Measurements from ENCODE around the gene DOK7. TPM values are rescaled to one million over a fixed set of nuclear protein-coding genes. Genes with fewer than 3 reads are reported as not detected.
"Not testable (repeated sequence)": the region's sequence is repeated elsewhere in the genome, so short reads cannot be mapped to it uniquely, and the experiment has no call there.

Gene DOK7
- total RNA-seq, 1 donor from 2014 or later: 0.72 TPM

DNA sequence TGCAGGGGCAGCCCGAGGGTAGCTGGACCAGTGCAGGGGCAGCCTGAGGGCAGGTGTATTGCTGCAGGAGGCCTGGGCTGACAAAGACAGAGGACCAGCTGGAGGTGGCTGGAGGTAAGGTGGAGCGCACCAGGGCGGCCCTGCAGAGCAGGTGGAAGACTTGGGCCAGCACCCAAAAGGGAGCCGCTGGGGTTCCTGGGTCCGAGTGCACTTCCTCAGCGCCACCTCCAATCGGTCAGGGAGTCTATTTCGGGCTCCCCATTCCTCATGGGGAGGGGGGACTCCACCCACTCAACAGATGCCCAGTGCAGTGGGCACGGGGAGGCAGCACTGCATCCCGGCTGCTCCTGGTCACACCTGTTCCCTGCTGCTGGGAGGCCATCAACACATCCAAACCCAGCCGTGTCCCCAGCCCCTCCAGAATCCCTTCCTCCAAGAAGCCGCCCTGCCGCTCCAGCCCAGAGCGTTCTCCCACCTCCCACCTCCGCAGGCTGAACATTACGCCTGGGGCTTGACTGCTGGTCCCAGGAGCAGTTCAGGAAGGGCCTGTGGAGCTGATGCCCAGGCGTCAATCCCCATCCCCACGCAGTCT, 67.7 kb downstream of the DOK7 start:
- DNase-seq (ENCODE audit: extremely low spot score, unreplicated experiment): peak; percentile 68
- H3K27ac Mint-ChIP-seq: peak overlapping the region; percentile 43
- H3K27me3 Mint-ChIP-seq: peaks cover 15% of the 10 kb centered on the region
- TF ChIP-seq, protein P1, sequence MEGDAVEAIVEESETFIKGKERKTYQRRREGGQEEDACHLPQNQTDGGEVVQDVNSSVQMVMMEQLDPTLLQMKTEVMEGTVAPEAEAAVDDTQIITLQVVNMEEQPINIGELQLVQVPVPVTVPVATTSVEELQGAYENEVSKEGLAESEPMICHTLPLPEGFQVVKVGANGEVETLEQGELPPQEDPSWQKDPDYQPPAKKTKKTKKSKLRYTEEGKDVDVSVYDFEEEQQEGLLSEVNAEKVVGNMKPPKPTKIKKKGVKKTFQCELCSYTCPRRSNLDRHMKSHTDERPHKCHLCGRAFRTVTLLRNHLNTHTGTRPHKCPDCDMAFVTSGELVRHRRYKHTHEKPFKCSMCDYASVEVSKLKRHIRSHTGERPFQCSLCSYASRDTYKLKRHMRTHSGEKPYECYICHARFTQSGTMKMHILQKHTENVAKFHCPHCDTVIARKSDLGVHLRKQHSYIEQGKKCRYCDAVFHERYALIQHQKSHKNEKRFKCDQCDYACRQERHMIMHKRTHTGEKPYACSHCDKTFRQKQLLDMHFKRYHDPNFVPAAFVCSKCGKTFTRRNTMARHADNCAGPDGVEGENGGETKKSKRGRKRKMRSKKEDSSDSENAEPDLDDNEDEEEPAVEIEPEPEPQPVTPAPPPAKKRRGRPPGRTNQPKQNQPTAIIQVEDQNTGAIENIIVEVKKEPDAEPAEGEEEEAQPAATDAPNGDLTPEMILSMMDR (conservative IDR thresholded peaks at IDR 0.05): no peak
- H3K36me3 Mint-ChIP-seq: peaks cover 3% of the 10 kb centered on the region
- H3K4me1 Mint-ChIP-seq (ENCODE audit: unreplicated experiment): peaks cover 18% of the 10 kb centered on the region
- peaks cover 6% of the 10 kb centered on the region for H3K9me3 Mint-ChIP-seq
- peak overlapping the region; percentile 99 for H3K4me3 Mint-ChIP-seq

DNA sequence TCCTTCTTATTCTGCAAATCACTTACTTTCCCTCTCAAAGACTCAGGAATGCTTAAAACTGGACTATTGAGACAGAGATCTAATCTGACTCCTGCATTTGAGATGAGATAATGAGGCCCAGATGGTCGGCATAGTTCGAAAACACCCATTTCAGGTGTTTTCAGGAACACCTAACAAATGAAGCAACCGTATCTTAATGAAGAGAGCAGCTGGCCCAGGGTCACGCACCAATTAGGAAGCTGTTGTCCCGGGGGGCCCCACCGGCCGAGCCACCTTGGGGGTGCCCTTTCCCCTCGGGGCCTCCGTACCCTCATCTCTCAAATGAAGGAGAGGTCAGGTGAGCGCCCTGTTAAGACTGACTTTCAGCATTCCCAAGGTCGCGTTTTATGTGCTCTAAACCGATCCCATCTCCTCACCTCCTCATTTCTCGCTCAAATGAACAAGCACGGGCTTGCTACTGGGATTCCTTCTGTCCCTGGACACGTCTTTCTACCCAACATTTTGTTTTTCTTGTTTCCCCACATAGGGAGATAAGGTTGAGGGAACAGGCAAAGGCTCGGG, 68.3 kb downstream of the DOK7 start:
- Mint-ChIP-seq H3K9me3 (peaks cover 6% of the 10 kb centered on the region), H3K27me3 (peaks cover 15% of the 10 kb centered on the region), H3K27ac (peak overlapping the region; percentile 43), H3K36me3 (peaks cover 3% of the 10 kb centered on the region), H3K4me3 (peak overlapping the region; percentile 99), H3K4me1 (ENCODE audit: unreplicated experiment) (peaks cover 18% of the 10 kb centered on the region)
- TF ChIP-seq, protein P1 (conservative IDR thresholded peaks at IDR 0.05): no peak
- DNase-seq (ENCODE audit: extremely low spot score, unreplicated experiment): no peak

DNA sequence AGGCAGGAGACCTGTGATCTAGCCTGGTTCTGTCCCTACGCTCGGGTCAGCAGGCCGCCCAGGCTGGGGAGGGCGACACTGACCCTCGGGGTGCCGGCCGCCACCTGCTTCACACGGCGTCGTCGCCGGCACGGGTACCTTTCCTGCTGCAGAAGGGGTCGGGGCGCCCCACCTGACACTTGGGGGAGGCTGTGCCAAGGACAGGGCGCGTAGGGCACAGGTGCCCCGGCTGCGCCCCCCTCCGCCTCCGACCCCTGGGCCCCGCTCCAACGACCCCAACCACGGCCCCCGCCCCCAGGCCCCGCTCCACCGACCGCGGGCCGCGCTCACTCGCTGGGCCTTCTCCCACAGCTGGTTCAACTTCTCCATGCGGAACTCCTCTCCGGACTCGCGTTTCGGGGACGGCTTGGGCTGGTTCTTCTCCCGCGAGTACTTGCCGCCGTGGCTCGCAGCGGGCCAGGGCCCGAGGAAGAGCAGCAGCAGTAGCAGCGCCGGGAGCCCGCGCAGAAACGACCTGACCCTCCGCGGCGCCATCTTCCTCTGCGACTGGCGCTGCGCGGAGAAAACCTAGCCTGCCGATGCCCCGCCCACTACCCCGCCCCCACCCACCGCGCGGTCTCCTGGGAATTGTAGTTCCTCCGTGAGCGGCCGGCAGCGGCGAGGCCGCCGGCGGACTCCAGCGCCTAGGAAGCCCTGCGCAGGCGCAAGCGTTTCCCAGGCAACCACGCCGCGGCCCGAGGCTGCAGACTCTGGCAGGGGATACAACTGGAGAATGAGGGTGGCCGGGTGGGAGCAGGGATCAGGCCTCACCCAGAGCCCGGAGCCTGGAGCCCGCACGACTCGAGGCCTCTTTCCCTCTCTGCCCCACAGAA, 69.0 kb downstream of the DOK7 start, which contains the start of gene LRPAP1:
LRPAP1 (minus strand) TSS at position 544 of the 872 bp plus-strand sequence; CDS start at position 534, 10 bp downstream.
- Mint-ChIP-seq H3K27me3 (peaks cover 15% of the 10 kb centered on the region), H3K9me3 (peaks cover 6% of the 10 kb centered on the region), H3K36me3 (peaks cover 3% of the 10 kb centered on the region), H3K4me3 (peak within 1 kb of the TSS; percentile 99), H3K4me1 (ENCODE audit: unreplicated experiment) (peaks cover 18% of the 10 kb centered on the region), H3K27ac (peak within 1 kb of the TSS; percentile 91)
- TF ChIP-seq, protein P1 (conservative IDR thresholded peaks at IDR 0.05): no peak
- DNase-seq (ENCODE audit: extremely low spot score, unreplicated experiment): peak; percentile 96

DNA sequence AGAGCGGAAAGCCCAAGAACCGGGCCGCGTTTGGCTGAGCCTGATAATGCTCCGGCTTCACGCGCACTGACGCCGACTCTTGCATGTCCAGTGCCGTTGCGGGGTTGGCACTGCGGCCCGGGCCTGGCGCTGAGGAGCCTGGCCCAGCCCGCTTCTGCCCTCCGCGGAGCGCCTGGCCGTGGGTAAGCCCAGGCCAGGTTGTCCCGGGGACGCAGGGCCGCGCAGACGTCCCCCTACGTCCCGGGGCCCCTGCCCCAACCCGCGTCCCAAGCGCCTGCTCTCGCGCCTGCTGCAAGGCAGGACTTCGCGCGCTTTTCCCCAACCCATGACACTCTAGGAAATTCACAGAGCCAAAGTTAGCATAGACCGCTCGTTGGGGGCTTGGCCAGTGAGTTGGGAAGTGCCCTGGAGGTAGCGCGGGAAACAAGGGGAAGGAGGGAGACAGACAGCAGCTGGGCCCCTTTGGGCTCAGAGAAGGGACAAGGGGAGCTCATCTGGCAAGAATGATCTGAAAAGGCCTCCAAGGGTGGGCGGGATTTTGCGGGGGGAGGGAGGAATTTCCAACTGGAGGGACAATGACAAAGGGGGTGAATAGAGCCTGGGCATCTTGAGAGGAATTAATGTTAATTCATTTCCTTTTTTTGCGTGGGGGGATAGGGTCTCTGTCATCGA, 69.8 kb downstream of the DOK7 start:
- peaks cover 3% of the 10 kb centered on the region for H3K36me3 Mint-ChIP-seq
- no peak overlapping the region for H3K27ac Mint-ChIP-seq
- H3K27me3 Mint-ChIP-seq: peaks cover 15% of the 10 kb centered on the region
- peak overlapping the region; percentile 99 for H3K4me3 Mint-ChIP-seq
- H3K4me1 Mint-ChIP-seq (ENCODE audit: unreplicated experiment): peaks cover 18% of the 10 kb centered on the region
- H3K9me3 Mint-ChIP-seq: peaks cover 6% of the 10 kb centered on the region
- DNase-seq (ENCODE audit: extremely low spot score, unreplicated experiment): no peak
- TF ChIP-seq, protein P1 (conservative IDR thresholded peaks at IDR 0.05): no peak

DNA sequence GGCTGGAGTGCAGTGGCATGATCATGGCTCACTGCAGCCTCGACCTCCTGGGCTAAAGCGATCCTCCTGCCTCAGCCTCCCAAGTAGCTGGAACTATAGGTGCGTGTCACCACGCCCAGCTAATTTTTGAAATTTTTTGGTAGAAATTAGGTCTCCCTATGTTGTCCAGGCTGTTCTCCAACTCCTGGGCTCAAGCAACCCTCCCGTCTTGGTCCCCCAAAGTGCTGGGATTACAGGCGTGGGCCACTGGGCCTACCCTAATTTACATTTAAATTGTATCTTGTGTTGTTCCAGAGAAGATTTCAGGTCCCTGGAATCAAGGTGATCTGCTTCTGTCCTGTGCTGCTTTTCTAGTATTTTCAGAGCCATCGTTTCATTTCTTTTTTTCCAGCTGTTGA, 70.3 kb downstream of the DOK7 start:
- peak overlapping the region; percentile 68 for H3K4me3 Mint-ChIP-seq
- H3K27me3 Mint-ChIP-seq: peaks cover 15% of the 10 kb centered on the region
- TF ChIP-seq, protein P1 (conservative IDR thresholded peaks at IDR 0.05): no peak
- H3K36me3 Mint-ChIP-seq: peaks cover 3% of the 10 kb centered on the region
- peaks cover 18% of the 10 kb centered on the region for H3K4me1 Mint-ChIP-seq (ENCODE audit: unreplicated experiment)
- peaks cover 6% of the 10 kb centered on the region for H3K9me3 Mint-ChIP-seq
- no peak for DNase-seq (ENCODE audit: extremely low spot score, unreplicated experiment)
- no peak overlapping the region for H3K27ac Mint-ChIP-seq

DNA sequence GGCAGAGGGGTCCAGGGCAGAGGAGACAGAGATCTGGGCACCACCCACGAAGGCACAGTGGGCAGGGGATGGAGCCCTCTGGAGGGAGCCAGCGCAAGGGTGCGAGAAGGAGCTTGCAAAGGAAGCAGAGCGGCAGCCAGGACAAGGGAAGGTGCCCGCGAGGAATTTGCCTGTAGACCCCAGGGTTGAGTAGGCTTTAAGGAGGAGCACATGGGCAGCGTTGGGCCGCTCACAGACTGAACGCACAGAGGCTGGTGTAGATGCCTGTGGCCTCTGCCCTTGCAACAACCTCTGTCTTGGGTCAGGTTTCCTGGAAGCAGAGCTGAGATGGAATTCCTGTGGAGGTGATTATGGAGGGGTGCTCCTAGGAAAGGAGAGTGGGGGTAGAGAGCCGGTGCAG, 72.7 kb downstream of the DOK7 start:
- H3K27me3 Mint-ChIP-seq: peaks cover 15% of the 10 kb centered on the region
- not testable (repeated sequence) for H3K9me3 Mint-ChIP-seq; H3K36me3 Mint-ChIP-seq; H3K4me1 Mint-ChIP-seq (ENCODE audit: unreplicated experiment); H3K4me3 Mint-ChIP-seq; H3K27ac Mint-ChIP-seq; DNase-seq (ENCODE audit: extremely low spot score, unreplicated experiment)

DNA sequence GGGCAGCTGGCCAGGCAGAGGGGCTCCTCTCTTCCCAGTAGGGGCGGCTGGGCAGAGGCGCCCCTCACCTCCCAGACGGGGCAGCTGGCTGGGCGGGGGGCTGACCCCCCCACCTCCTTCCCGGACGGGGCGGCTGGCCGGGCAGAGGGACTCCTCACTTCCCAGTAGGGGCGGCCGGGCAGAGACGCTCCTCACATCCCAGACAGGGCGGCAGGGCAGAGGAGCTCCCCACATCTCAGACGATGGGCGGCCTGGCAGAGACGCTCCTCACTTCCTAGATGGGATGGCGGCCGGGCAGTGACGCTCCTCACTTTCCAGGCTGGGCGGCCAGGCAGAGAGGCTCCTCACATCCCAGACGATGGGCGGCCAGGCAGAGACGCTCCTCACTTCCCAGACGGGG, 75.8 kb downstream of the DOK7 start:
- H3K36me3 Mint-ChIP-seq; H3K9me3 Mint-ChIP-seq; H3K4me3 Mint-ChIP-seq; H3K27ac Mint-ChIP-seq; H3K4me1 Mint-ChIP-seq (ENCODE audit: unreplicated experiment); DNase-seq (ENCODE audit: extremely low spot score, unreplicated experiment): not testable (repeated sequence)
- peaks cover 11% of the 10 kb centered on the region for H3K27me3 Mint-ChIP-seq

DNA sequence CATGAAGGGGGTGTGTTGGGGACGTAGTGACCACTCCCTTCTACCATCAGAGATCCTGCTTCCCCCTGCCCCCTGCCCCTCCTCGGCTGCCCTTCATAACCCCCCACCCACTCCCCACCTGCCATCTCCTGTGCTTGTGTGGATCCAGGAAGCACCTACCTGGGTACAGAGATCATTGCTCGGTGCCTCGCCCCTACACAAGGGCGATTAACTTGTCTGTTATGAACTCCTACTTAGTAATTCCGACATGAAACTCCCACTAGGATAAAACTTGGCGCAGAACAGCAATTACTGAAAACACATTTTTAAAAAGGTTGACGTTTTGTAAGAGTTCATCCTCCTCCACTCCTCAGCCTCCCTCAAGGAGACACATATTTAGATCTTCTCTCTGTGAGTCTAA, 80.3 kb downstream of the DOK7 start:
- H3K9me3 Mint-ChIP-seq; H3K36me3 Mint-ChIP-seq; H3K27me3 Mint-ChIP-seq; H3K4me3 Mint-ChIP-seq; DNase-seq (ENCODE audit: extremely low spot score, unreplicated experiment); H3K4me1 Mint-ChIP-seq (ENCODE audit: unreplicated experiment); H3K27ac Mint-ChIP-seq: not testable (repeated sequence)

All from type B pancreatic cell (in vitro differentiated cells).